H1 (cell line): ENCODE measurements around the gene CRHR1. TPM values are rescaled to one million over a fixed set of nuclear protein-coding genes. Genes with fewer than 3 reads are reported as not detected.

Experiments
- CTCF ChIA-PET: fragments of 300-600 bp; sonication (Branson Sonifier 250); formaldehyde crosslinking; loops from one replicate; lab custom pipeline; 2021; ENCODE audit not compliant: partially characterized antibody; lab: Charles Lee
- POLR2A ChIA-PET: fragments of 300-600 bp; sonication (Branson Sonifier 250); formaldehyde crosslinking; loops from one replicate; lab custom pipeline; 2021; ENCODE audit warnings: inconsistent platforms; ENCODE audit not compliant: partially characterized antibody; lab: Charles Lee
- DNase-seq, 2 experiments: peaks; one replicate each; pipeline versions ENCODE4 v3.0.0 to v3.0.0-alpha.2; 2010 to 2022; ENCODE audit warnings: low spot score in 2 of 2, low read depth in 1 of 2, mixed read lengths in 1 of 2
- FAIRE-seq: peaks from 2 replicates; lab custom pipeline; 2011; peaks lifted over from hg19 to GRCh38; lab: Jason Lieb, UNC
- H2AFZ ChIP-seq: 2 replicates; pipeline ENCODE4 v1.8.1; 2012; ENCODE audit warnings: low read length, inconsistent platforms
- H2AK5ac ChIP-seq: 2 replicates; pipeline ENCODE4 v1.6.1; 2013; ENCODE audit warnings: low read depth, low read length
- H2BK120ac ChIP-seq: replicated peaks from 2 replicates; pipeline ENCODE3; 2013; ENCODE audit warnings: low read depth, low read length, inconsistent platforms
- H2BK12ac ChIP-seq: 2 replicates; pipeline ENCODE4 v1.6.1; 2013; ENCODE audit warnings: low read depth, low read length
- H2BK15ac ChIP-seq: 2 replicates; pipeline ENCODE4 v1.6.1; 2013; ENCODE audit warnings: low read length
- H2BK20ac ChIP-seq: 2 replicates; pipeline ENCODE4 v1.6.1; 2013; ENCODE audit warnings: low read length
- H2BK5ac ChIP-seq: 2 replicates; pipeline ENCODE4 v1.6.1; 2013; ENCODE audit warnings: low read depth, low read length
- H3K14ac ChIP-seq: 2 replicates; pipeline ENCODE4 v1.6.1; 2013; ENCODE audit warnings: inconsistent platforms; ENCODE audit not compliant: insufficient read length
- H3K18ac ChIP-seq: 2 replicates; pipeline ENCODE4 v1.6.1; 2013; ENCODE audit warnings: low read length; ENCODE audit errors: extremely low read depth
- H3K23ac ChIP-seq: 2 replicates; pipeline ENCODE4 v1.6.1; 2013; ENCODE audit warnings: inconsistent platforms; ENCODE audit not compliant: insufficient read length
- H3K23me2 ChIP-seq: 2 replicates; pipeline ENCODE4 v1.6.1; 2013; ENCODE audit warnings: low read depth, low read length
- H3K27ac ChIP-seq: 2 replicates; pipeline ENCODE4 v1.6.1; 2011; ENCODE audit warnings: low read depth, low read length, inconsistent platforms
- H3K27me3 ChIP-seq, 4 experiments: replicated peaks in 1 of 4; 1 replicate in 1 of 4; 2 replicates in 3 of 4; pipeline versions ENCODE4 v1.6.1 to v1.8.1; 2011 to 2013; ENCODE audit warnings: low read length in 3 of 4, mild to moderate bottlenecking in 3 of 4, inconsistent platforms in 2 of 4, mixed read lengths in 2 of 4, moderate library complexity in 1 of 4; ENCODE audit not compliant: control insufficient read depth in 3 of 4, insufficient read depth in 3 of 4; ENCODE audit errors: extremely low read depth in 1 of 4
- H3K36me3 ChIP-seq, 4 experiments: 2 replicates each; pipeline versions ENCODE4 v1.6.1 to v1.8.1; 2011 to 2013; ENCODE audit warnings: mild to moderate bottlenecking in 4 of 4, low read length in 3 of 4, moderate library complexity in 2 of 4, control low read depth in 1 of 4, inconsistent platforms in 1 of 4; ENCODE audit not compliant: insufficient read depth in 4 of 4, control insufficient read depth in 2 of 4
- H3K4ac ChIP-seq: replicated peaks from 2 replicates; pipeline ENCODE3; 2013; ENCODE audit warnings: low read length, low read depth, mixed read lengths, inconsistent platforms; ENCODE audit not compliant: insufficient read length
- H3K4me1 ChIP-seq, 4 experiments: replicated peaks in 1 of 4; 1 replicate in 1 of 4; 2 replicates in 3 of 4; pipeline versions ENCODE4 v1.6.1 to v1.8.1; 2011 to 2013; ENCODE audit warnings: low read length in 3 of 4, inconsistent platforms in 2 of 4, mixed read lengths in 1 of 4; ENCODE audit not compliant: insufficient read depth in 4 of 4, control insufficient read depth in 3 of 4
- H3K4me2 ChIP-seq, 2 experiments: 2 replicates each; pipeline versions ENCODE4 v1.6.1 to v1.8.1; 2011 to 2013; ENCODE audit warnings: low read depth in 2 of 2, low read length in 2 of 2, control low read depth in 1 of 2, inconsistent platforms in 1 of 2, mild to moderate bottlenecking in 1 of 2; ENCODE audit not compliant: insufficient read depth in 1 of 2
- H3K4me3 ChIP-seq, 4 experiments: fragments of 200-600, 300-600 bp in 1 of 4; sonication (generic), shearing (Covaris generic), sonication (Bioruptor Twin) in 1 of 4; 2 replicates each; pipeline versions ENCODE4 v1.5.1 to v1.8.1; 2011 to 2016; ENCODE audit warnings: low read length in 4 of 4, low read depth in 3 of 4, control low read depth in 2 of 4, inconsistent platforms in 2 of 4, mild to moderate bottlenecking in 2 of 4, mixed read lengths in 1 of 4, moderate library complexity in 1 of 4; ENCODE audit not compliant: insufficient read depth in 2 of 4; ENCODE audit errors: extremely low read depth in 1 of 4
- H3K56ac ChIP-seq: replicated peaks from 2 replicates; pipeline ENCODE3; 2013; ENCODE audit warnings: low read depth, mild to moderate bottlenecking, mixed read lengths, low read length, inconsistent platforms; ENCODE audit not compliant: insufficient read length
- H3K79me1 ChIP-seq: 2 replicates; pipeline ENCODE4 v1.6.1; 2013; ENCODE audit warnings: low read depth, low read length, control low read depth
- H3K79me2 ChIP-seq, 2 experiments: 2 replicates each; pipeline versions ENCODE4 v1.6.1 to v1.8.1; 2012 to 2013; ENCODE audit warnings: low read length in 2 of 2, mild to moderate bottlenecking in 2 of 2, inconsistent platforms in 1 of 2; ENCODE audit not compliant: insufficient read depth in 2 of 2, control insufficient read depth in 1 of 2
- H3K9ac ChIP-seq, 4 experiments: replicated peaks in 1 of 4; 1 replicate in 1 of 4; 2 replicates in 3 of 4; pipeline versions ENCODE4 v1.6.1 to v1.8.1; 2011 to 2013; ENCODE audit warnings: low read depth in 3 of 4, low read length in 3 of 4, control low read depth in 2 of 4, mild to moderate bottlenecking in 2 of 4, moderate library complexity in 2 of 4, inconsistent platforms in 1 of 4; ENCODE audit errors: extremely low read depth in 1 of 4
- H3K9me3 ChIP-seq, 2 experiments: 2 replicates each; pipeline versions ENCODE4 v1.6.1 to v1.8.1; 2012 to 2013; ENCODE audit warnings: mild to moderate bottlenecking in 2 of 2, moderate library complexity in 2 of 2, control low read depth in 1 of 2, inconsistent platforms in 1 of 2, low read depth in 1 of 2, low read length in 1 of 2, mixed read lengths in 1 of 2; ENCODE audit not compliant: insufficient read depth in 2 of 2
- H4K20me1 ChIP-seq, 2 experiments: replicated peaks in 1 of 2; 2 replicates each; pipeline versions ENCODE3 to v1.8.1; 2011 to 2013; ENCODE audit warnings: inconsistent platforms in 2 of 2, low read length in 2 of 2, mild to moderate bottlenecking in 1 of 2; ENCODE audit not compliant: insufficient read depth in 2 of 2, control insufficient read depth in 1 of 2
- H4K5ac ChIP-seq: 2 replicates; pipeline ENCODE4 v1.6.1; 2013; ENCODE audit warnings: low read length, low read depth, mixed read lengths, inconsistent platforms; ENCODE audit not compliant: insufficient read length
- H4K8ac ChIP-seq: 2 replicates; pipeline ENCODE4 v1.8.0; 2013; ENCODE audit warnings: mild to moderate bottlenecking, moderate library complexity, low read length, inconsistent platforms; ENCODE audit not compliant: insufficient read depth; ENCODE audit errors: extremely low read depth
- H4K91ac ChIP-seq: replicated peaks from 2 replicates; pipeline ENCODE3; 2013; ENCODE audit warnings: low read length, mixed read lengths, inconsistent platforms; ENCODE audit not compliant: insufficient read length
- JUN ChIP-seq: IDR thresholded peaks from 2 replicates; pipeline ENCODE4 v1.6.1; 2011; ENCODE audit warnings: low read depth, mild to moderate bottlenecking, improper control_type of control experiment, low read length
- RFX5 ChIP-seq: IDR thresholded peaks from 2 replicates; pipeline ENCODE4 v1.6.1; 2011; ENCODE audit warnings: low read depth, low read length, improper control_type of control experiment, borderline replicate concordance
- whole genome bisulfite sequencing, 2 experiments: shearing (Covaris generic) in 1 of 2; methylation state at CpG; one replicate each; pipeline versions ENCODE4 v1.1.6 to v1.1.7; 2013 to 2015; ENCODE audit warnings: low lambda C conversion rate in 2 of 2, mixed read lengths in 2 of 2, inconsistent platforms in 1 of 2, low coverage in 1 of 2, missing lambda C conversion rate in 1 of 2; ENCODE audit not compliant: insufficient replicate concordance in 2 of 2, insufficient coverage in 1 of 2, insufficient read length in 1 of 2; ENCODE audit errors: extremely low coverage in 1 of 2, missing lambda C conversion rate in 1 of 2; 5-methylcytosine and 5-hydroxymethylcytosine counted together
- polyA plus RNA-seq, 7 experiments: library from polyadenylated mRNA; depleted of rRNA in 3 of 7; stranded (reverse) in 5 of 7; unstranded in 2 of 7; fragments of >200 nt in 5 of 7; fragments of 200-250 nt in 2 of 7; gene quantifications; 1 replicate in 5 of 7; 2 replicates in 1 of 7; 4 replicates in 1 of 7; pipeline versions ENCODE4 v1.2.1 to v1.2.3, GENCODE V29; 2011 to 2013; ENCODE audit warnings: missing spikeins in 2 of 7, mixed read lengths in 2 of 7
- total RNA-seq: library from RNA; stranded (reverse); fragmentation: NEBNext Ultra II Directional; extraction: Animal tissue kit (Norgen Biotek cat#: 25700); gene quantifications from 2 replicates; pipeline ENCODE4 v1.2.1, GENCODE V29; 2021
- TF ChIP-seq, protein P1 (sequence below): IDR thresholded peaks from 2 replicates; pipeline ENCODE4 v1.6.1; 2012; ENCODE audit warnings: low read length, inconsistent platforms
- TF ChIP-seq, protein P2 (sequence below): IDR thresholded peaks from 2 replicates; pipeline ENCODE4 v1.6.1; 2011; ENCODE audit warnings: low read depth, mild to moderate bottlenecking, low read length; ENCODE audit not compliant: insufficient read depth

CRHR1 gene
- total and polyA plus RNA-seq, 2 of the 8 experiments (the other 6 are each of a cell fraction or from before 2014, with no cell fraction given): 0.56 to 1.7 TPM

DNA sequence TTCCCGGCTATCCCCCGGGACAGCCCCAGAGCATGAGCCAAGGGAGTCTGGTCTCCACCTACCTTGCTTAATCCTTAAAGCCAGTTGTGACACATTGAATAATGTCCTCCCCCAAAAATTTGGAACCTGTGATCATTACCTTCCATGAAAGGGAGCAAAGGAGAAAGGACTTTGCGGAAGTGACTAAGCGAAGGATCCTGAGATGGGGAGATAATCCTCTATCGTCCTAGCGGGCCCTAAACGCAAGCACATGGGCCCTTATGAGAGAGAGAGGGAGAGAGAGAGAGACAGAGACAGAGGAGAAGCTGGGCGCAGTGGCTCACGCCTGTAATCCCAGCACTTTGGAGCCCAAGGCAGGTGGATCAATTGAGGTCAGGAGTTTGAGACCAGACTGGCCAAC is 70.1 kb downstream of the CRHR1 start:
- Histone ChIP-seq H4K91ac (no peak overlapping the region), H3K4me3 (no peak overlapping the region), H4K8ac (no peak overlapping the region), H4K20me1 (peaks cover 0 to 3% of the 10 kb centered on the region in 2 experiments), H3K27ac (no peak overlapping the region), H3K4me2 (no peak overlapping the region), H2AFZ (no peak overlapping the region), H3K9ac (no peak overlapping the region), H3K36me3 (no peaks in the 10 kb centered on the region), H3K23ac (no peak overlapping the region), H2BK5ac (no peak overlapping the region), H3K56ac (no peak overlapping the region), H3K79me1 (no peaks in the 10 kb centered on the region), H2BK15ac (no peak overlapping the region), H2AK5ac (no peak overlapping the region), H3K27me3 (peaks cover 0 to 4% (median 0%) of the 10 kb centered on the region in 4 experiments; a peak in 2 of 7 replicates), H2BK120ac (no peak overlapping the region), H3K79me2 (no peaks in the 10 kb centered on the region), H3K18ac (no peak overlapping the region), H3K4me1 (0 out of 7 replicates have a peak, but pooled peaks cover 0 to 3% (median 0%) of the 10 kb centered on the region in 4 experiments), H3K23me2 (no peaks in the 10 kb centered on the region), H3K9me3 (no peaks in the 10 kb centered on the region), H2BK20ac (no peak overlapping the region), H4K5ac (no peak overlapping the region), H3K14ac (no peak overlapping the region), H2BK12ac (no peak overlapping the region), H3K4ac (no peak overlapping the region)
- ChIA-PET CTCF (interaction anchor here (0.7 to 2.0 kb wide), 7 partner anchors 10 to 214 kb away, joined by 3 to 6 read pairs (median 3); partner anchors contain the start of gene CRHR1), POLR2A (no interaction called here)
- no peak for TF ChIP-seq JUN
- TF ChIP-seq, protein P1, sequence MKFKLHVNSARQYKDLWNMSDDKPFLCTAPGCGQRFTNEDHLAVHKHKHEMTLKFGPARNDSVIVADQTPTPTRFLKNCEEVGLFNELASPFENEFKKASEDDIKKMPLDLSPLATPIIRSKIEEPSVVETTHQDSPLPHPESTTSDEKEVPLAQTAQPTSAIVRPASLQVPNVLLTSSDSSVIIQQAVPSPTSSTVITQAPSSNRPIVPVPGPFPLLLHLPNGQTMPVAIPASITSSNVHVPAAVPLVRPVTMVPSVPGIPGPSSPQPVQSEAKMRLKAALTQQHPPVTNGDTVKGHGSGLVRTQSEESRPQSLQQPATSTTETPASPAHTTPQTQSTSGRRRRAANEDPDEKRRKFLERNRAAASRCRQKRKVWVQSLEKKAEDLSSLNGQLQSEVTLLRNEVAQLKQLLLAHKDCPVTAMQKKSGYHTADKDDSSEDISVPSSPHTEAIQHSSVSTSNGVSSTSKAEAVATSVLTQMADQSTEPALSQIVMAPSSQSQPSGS: no peak
- TF ChIP-seq, protein P2, sequence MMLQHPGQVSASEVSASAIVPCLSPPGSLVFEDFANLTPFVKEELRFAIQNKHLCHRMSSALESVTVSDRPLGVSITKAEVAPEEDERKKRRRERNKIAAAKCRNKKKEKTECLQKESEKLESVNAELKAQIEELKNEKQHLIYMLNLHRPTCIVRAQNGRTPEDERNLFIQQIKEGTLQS: no peak
- no peak for TF ChIP-seq RFX5
- WGBS, 2 experiments: 86% methylated on average over 9 of the region's 9 CpGs; no CpG with 5 or more reads in 1 of the 2 experiments
- no peak for FAIRE-seq
- no peak for DNase-seq
